ENCODE measurements around the gene MTHFD2.
"Not testable (repeated sequence)": the region's sequence is repeated elsewhere in the genome, so short reads cannot be mapped to it uniquely, and the experiment has no call there.

GRCh38 chr2:74186706-74187105 lies 11.7 kb upstream of the MTHFD2 start:
- TF ChIP-seq EZH2phosphoT487, EZH2 (IDR thresholded peaks at IDR 0.05): not testable (repeated sequence)
